IMR-90 (cell line): ENCODE results near the gene AQP5. TPM values are rescaled to one million over a fixed set of nuclear protein-coding genes. Genes with fewer than 3 reads are reported as not detected.

ENCODE experiments used
- ATAC-seq: fragments of 200-7000 bp; cut with Tn5 transposase; 2 replicates; pipeline ENCODE4 v1.9.1; 2020; ENCODE audit warnings: low read depth, mild to moderate bottlenecking, moderate library complexity
- BruUV-seq: library from RNA; stranded (reverse); fragments of 400-500 nt; replicated peaks from 2 replicates; lab custom pipeline; 2021; lab: Mats Ljungman, UMichigan
- CTCF ChIA-PET: fragments of 300-600 bp; formaldehyde crosslinking; extraction: SDS; loops from one replicate; lab custom pipeline; 2021; ENCODE audit warnings: antibody characterized with exemption; lab: Yijun Ruan, JAX
- POLR2A ChIA-PET: fragments of 300-600 bp; sonication (Branson Sonifier 250); formaldehyde crosslinking; loops from one replicate; lab custom pipeline; 2022; ENCODE audit warnings: antibody characterized with exemption; ENCODE audit not compliant: unreplicated experiment; lab: Charles Lee
- DNase-seq: peaks from one replicate; pipeline ENCODE4 v3.0.0; 2013
- H2AFZ ChIP-seq: replicated peaks from 2 replicates; pipeline ENCODE3; 2013; ENCODE audit warnings: low read length, mild to moderate bottlenecking; ENCODE audit not compliant: poor library complexity
- H2AK5ac ChIP-seq: 2 replicates; pipeline ENCODE4 v1.6.1; 2013; ENCODE audit warnings: low read depth, low read length, inconsistent platforms
- H2AK9ac ChIP-seq: replicated peaks from 2 replicates; pipeline ENCODE3; 2013; ENCODE audit warnings: mild to moderate bottlenecking, low read depth, low read length, moderate library complexity; ENCODE audit not compliant: poor library complexity
- H2BK120ac ChIP-seq: 2 replicates; pipeline ENCODE4 v1.6.1; 2013; ENCODE audit warnings: low read depth, low read length, inconsistent platforms
- H2BK15ac ChIP-seq: 3 replicates; pipeline ENCODE4 v1.6.1; 2013; ENCODE audit warnings: low read depth, low read length, inconsistent platforms
- H2BK20ac ChIP-seq: 2 replicates; pipeline ENCODE4 v1.6.1; 2013; ENCODE audit warnings: low read depth, mild to moderate bottlenecking, inconsistent platforms, low read length, moderate library complexity
- H2BK5ac ChIP-seq: 2 replicates; pipeline ENCODE4 v1.6.1; 2013; ENCODE audit warnings: mild to moderate bottlenecking, low read depth, low read length, inconsistent platforms; ENCODE audit not compliant: poor library complexity, severe bottlenecking
- H3K14ac ChIP-seq: replicated peaks from 2 replicates; pipeline ENCODE4 v1.6.1; 2013; ENCODE audit warnings: low read depth, low read length, inconsistent platforms
- H3K18ac ChIP-seq: 2 replicates; pipeline ENCODE4 v1.6.1; 2013; ENCODE audit warnings: low read depth, low read length, control low read depth
- H3K23ac ChIP-seq: 2 replicates; pipeline ENCODE4 v1.6.1; 2013; ENCODE audit warnings: low read depth, low read length, inconsistent platforms
- H3K27ac ChIP-seq: 2 replicates; pipeline ENCODE4 v1.5.1; 2013; ENCODE audit warnings: mild to moderate bottlenecking, control low read depth, low read length; ENCODE audit not compliant: insufficient read depth
- H3K27me3 ChIP-seq: 2 replicates; pipeline ENCODE4 v1.6.1; 2013; ENCODE audit warnings: low read length; ENCODE audit not compliant: control insufficient read depth, insufficient read depth
- H3K36me3 ChIP-seq: 2 replicates; pipeline ENCODE4 v1.6.1; 2013; ENCODE audit warnings: low read length, mixed read lengths; ENCODE audit not compliant: control insufficient read depth, insufficient read depth
- H3K4ac ChIP-seq: 2 replicates; pipeline ENCODE4 v1.6.1; 2013; ENCODE audit warnings: low read depth, low read length, inconsistent platforms
- H3K4me1 ChIP-seq: 2 replicates; pipeline ENCODE4 v1.6.1; 2013; ENCODE audit warnings: low read length, mixed read lengths; ENCODE audit not compliant: control insufficient read depth, insufficient read depth
- H3K4me2 ChIP-seq: 2 replicates; pipeline ENCODE4 v1.6.1; 2013; ENCODE audit warnings: low read depth, mild to moderate bottlenecking, control low read depth, low read length, moderate library complexity
- H3K4me3 ChIP-seq: 2 replicates; pipeline ENCODE4 v1.5.1; 2013; ENCODE audit warnings: low read depth, mild to moderate bottlenecking, control low read depth, low read length, moderate library complexity; ENCODE audit not compliant: insufficient read depth
- H3K56ac ChIP-seq: 2 replicates; pipeline ENCODE4 v1.6.1; 2013; ENCODE audit warnings: low read length, inconsistent platforms; ENCODE audit not compliant: insufficient read depth; ENCODE audit errors: extremely low read depth
- H3K79me1 ChIP-seq, 2 experiments: 2 replicates each; pipeline ENCODE4 v1.6.1; 2013; ENCODE audit warnings: low read length in 2 of 2, inconsistent platforms in 1 of 2, low read depth in 1 of 2
- H3K9ac ChIP-seq: 2 replicates; pipeline ENCODE4 v1.6.1; 2013; ENCODE audit warnings: low read depth, low read length, control low read depth
- H3K9me1 ChIP-seq: 2 replicates; pipeline ENCODE4 v1.6.1; 2013; ENCODE audit warnings: low read length, inconsistent platforms; ENCODE audit not compliant: insufficient read depth
- H3K9me3 ChIP-seq: 2 replicates; pipeline ENCODE4 v1.6.1; 2013; ENCODE audit warnings: low read length; ENCODE audit not compliant: control insufficient read depth, insufficient read depth
- H4K20me1 ChIP-seq: 2 replicates; pipeline ENCODE4 v1.6.1; 2013; ENCODE audit warnings: low read length, inconsistent platforms; ENCODE audit not compliant: insufficient read depth
- H4K5ac ChIP-seq: 2 replicates; pipeline ENCODE4 v1.6.1; 2013; ENCODE audit warnings: mild to moderate bottlenecking, low read depth, low read length, control low read depth
- H4K8ac ChIP-seq, 2 experiments: 2 replicates each; pipeline ENCODE4 v1.6.1; 2013; ENCODE audit warnings: low read depth in 2 of 2, low read length in 2 of 2, control low read depth in 1 of 2, inconsistent platforms in 1 of 2
- H4K91ac ChIP-seq: 2 replicates; pipeline ENCODE4 v1.6.1; 2013; ENCODE audit warnings: low read depth, low read length, inconsistent platforms; ENCODE audit not compliant: insufficient read depth
- BHLHE40 ChIP-seq: fragments of 150-350 bp; IDR thresholded peaks from 2 replicates; pipeline ENCODE4 v1.6.1; 2016; ENCODE audit warnings: mild to moderate bottlenecking, low read depth, low read length
- FOS ChIP-seq: fragments of 150-350 bp; IDR thresholded peaks from 2 replicates; pipeline ENCODE4 v1.6.1; 2016; ENCODE audit warnings: low read depth, low read length
- MAFK ChIP-seq: IDR thresholded peaks from 2 replicates; pipeline ENCODE4 v1.6.1; 2012; ENCODE audit warnings: low read depth, low read length, improper control_type of control experiment
- MAZ ChIP-seq: IDR thresholded peaks from 2 replicates; pipeline ENCODE4 v1.6.1; 2012; ENCODE audit warnings: low read depth, mild to moderate bottlenecking, low read length, improper control_type of control experiment, moderate library complexity, borderline replicate concordance
- MXI1 ChIP-seq: IDR thresholded peaks from 2 replicates; pipeline ENCODE4 v1.6.1; 2012; ENCODE audit warnings: low read depth, mild to moderate bottlenecking, low read length, moderate library complexity, borderline replicate concordance
- POLR2A ChIP-seq: IDR thresholded peaks from 2 replicates; pipeline ENCODE4 v1.6.1; 2012; ENCODE audit warnings: mild to moderate bottlenecking, low read depth, low read length
- RAD21 ChIP-seq: IDR thresholded peaks from 2 replicates; pipeline ENCODE4 v1.6.1; 2012; ENCODE audit warnings: low read length, improper control_type of control experiment
- WGBS, 2 experiments: methylation state at CpG; one replicate each; pipeline versions ENCODE4 v1.1.5 to v1.1.7; 2013; ENCODE audit warnings: missing lambda C conversion rate in 2 of 2; ENCODE audit not compliant: insufficient read length in 1 of 2; ENCODE audit errors: extremely low coverage in 2 of 2; 5-methylcytosine and 5-hydroxymethylcytosine counted together
- dilution Hi-C: fragments of 300-500 bp; cut with HindIII; formaldehyde crosslinking; loops from one replicate; pipeline ENCODE4 v1.14.3; 2018; ENCODE audit warnings: low sequenced_read_pairs; ENCODE audit not compliant: unreplicated experiment
- in situ Hi-C: fragments of 300-500 bp; cut with MboI; formaldehyde crosslinking; loops from 3 replicates; pipeline ENCODE4 v1.14.3; 2019; ENCODE audit warnings: low sequenced_read_pairs, inconsistent platforms, mixed read lengths
- intact Hi-C: fragments of 100-400 bp; cut with micrococcal nuclease; formaldehyde crosslinking; loops from 2 replicates; pipeline ENCODE4 v1.10.0; 2022
- polyA plus RNA-seq, 3 experiments: library from polyadenylated mRNA; depleted of rRNA; stranded (reverse); fragments of >200 nt; gene quantifications; 2 replicates each; pipeline ENCODE4 v1.2.3, GENCODE V29; 2012; ENCODE audit warnings: low replicate concordance in 1 of 3
- total RNA-seq: library from RNA; depleted of rRNA; stranded (reverse); fragments of >200 nt; gene quantifications from 2 replicates; pipeline ENCODE4 v1.2.3, GENCODE V29; 2012
- TF ChIP-seq, protein P1 (sequence below): fragments of 150-350 bp; IDR thresholded peaks from 2 replicates; pipeline ENCODE4 v1.6.1; 2016; ENCODE audit warnings: low read depth, mild to moderate bottlenecking, low read length, moderate library complexity, borderline replicate concordance
- TF ChIP-seq, protein P2 (sequence below): fragments of 150-350 bp; IDR thresholded peaks from 2 replicates; pipeline ENCODE4 v1.6.1; 2017; ENCODE audit warnings: mild to moderate bottlenecking, antibody characterized with exemption, low read length, low read depth

The AQP5 gene
- total and polyA plus RNA-seq, 2 of the 4 experiments (the other 2 are of a cell fraction): not detected

DNA sequence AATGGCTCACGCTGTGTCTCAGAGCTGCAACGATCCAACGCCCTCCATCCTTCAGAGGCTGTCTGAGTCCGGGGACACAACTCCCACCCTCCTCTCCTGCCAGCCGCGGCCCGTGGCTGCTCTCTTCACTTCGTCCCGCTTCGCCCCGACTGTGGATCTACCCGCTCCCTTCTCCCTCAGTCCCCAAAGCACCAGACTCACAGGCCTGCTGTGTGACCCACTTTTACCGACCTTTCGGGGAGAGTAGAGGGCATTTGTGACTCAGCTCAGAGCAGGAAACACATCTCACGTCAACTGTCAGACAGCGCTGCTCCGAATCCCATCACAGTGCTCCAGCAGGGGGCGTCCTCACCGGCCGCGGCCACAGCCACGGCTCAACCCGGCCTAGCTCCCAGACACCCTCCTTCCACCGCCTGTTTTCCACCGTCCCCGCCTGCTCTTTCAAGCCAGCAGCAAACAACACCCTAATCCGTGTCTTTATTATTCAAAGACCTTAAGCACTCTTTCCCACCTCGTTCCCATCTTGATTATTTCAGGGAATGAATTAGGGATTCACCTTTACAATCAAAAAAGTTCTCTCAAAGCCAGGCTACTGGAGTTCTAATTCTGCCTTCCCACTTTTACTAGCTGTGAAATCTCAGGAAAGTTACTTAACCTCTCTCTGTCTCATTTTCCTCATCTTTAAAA, 16.1 kb upstream of the AQP5 start (continued):
- no peak for TF ChIP-seq MAFK
- TF ChIP-seq FOS: peak; percentile 49; the same call in 1 of the 2 replicates

DNA sequence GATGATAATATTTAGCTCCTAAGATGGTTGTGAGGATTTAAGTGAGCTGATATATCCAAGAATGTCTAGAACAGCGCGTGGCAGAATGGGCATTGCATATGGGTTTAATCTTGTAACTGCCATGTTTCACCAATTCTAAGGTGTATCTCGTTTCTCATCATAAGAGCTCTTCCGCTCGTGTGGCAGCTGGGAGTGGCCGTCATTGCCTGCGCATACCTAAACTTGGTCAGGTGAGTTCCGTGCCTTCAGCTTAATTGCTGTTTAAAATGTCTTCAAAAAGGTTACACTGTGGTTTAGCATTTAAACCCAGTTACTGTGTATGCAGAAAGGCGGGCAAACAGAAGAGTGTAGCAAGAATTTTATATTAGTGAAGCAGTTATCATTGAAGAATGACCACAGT, 15.6 kb upstream of the AQP5 start:
- Histone ChIP-seq H2AFZ (no peak overlapping the region), H3K18ac (no peak overlapping the region), H2AK5ac (no peak overlapping the region), H3K27ac (no peak overlapping the region), H2AK9ac (no peak overlapping the region), H3K4me3 (no peak overlapping the region), H2BK15ac (no peak overlapping the region), H4K8ac (no peak overlapping the region), H3K27me3 (peaks cover 14% of the 10 kb centered on the region), H2BK120ac (no peak overlapping the region), H3K14ac (no peak overlapping the region), H4K5ac (no peak overlapping the region), H2BK20ac (no peak overlapping the region), H4K91ac (no peak overlapping the region), H2BK5ac (no peak overlapping the region), H3K23ac (no peak overlapping the region), H3K9me3 (no peaks in the 10 kb centered on the region), H3K4me2 (no peak overlapping the region), H3K4me1 (no peaks in the 10 kb centered on the region; the same call in 1 of the 2 replicates), H3K9ac (no peak overlapping the region), H3K36me3 (no peaks in the 10 kb centered on the region), H3K79me1 (no peaks in the 10 kb centered on the region), H3K9me1 (0 out of 2 replicates have a peak, but pooled peaks cover 3% of the 10 kb centered on the region), H3K56ac (no peak overlapping the region), H4K20me1 (no peaks in the 10 kb centered on the region), H3K4ac (no peak overlapping the region)
- intact Hi-C loops: no loop called here
- ChIA-PET POLR2A (no interaction called here), CTCF (interaction anchor here (0.6 to 1.8 kb wide), 12 partner anchors 9 to 276 kb away, joined by 3 to 15 read pairs (median 6); no protein-coding TSS in a partner anchor)
- DNase-seq (no peak), ATAC-seq (no peak)
- dilution Hi-C loops: no loop called here
- in situ Hi-C loops: no loop called here
- TF ChIP-seq, protein P1, sequence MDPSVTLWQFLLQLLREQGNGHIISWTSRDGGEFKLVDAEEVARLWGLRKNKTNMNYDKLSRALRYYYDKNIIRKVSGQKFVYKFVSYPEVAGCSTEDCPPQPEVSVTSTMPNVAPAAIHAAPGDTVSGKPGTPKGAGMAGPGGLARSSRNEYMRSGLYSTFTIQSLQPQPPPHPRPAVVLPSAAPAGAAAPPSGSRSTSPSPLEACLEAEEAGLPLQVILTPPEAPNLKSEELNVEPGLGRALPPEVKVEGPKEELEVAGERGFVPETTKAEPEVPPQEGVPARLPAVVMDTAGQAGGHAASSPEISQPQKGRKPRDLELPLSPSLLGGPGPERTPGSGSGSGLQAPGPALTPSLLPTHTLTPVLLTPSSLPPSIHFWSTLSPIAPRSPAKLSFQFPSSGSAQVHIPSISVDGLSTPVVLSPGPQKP: no peak
- TF ChIP-seq RAD21 (no peak), POLR2A (no peak), BHLHE40 (no peak), MAZ (no peak), MXI1 (no peak)
- TF ChIP-seq, protein P2, sequence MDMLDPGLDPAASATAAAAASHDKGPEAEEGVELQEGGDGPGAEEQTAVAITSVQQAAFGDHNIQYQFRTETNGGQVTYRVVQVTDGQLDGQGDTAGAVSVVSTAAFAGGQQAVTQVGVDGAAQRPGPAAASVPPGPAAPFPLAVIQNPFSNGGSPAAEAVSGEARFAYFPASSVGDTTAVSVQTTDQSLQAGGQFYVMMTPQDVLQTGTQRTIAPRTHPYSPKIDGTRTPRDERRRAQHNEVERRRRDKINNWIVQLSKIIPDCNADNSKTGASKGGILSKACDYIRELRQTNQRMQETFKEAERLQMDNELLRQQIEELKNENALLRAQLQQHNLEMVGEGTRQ: no peak
- BruUV-seq: no TSS peak
- 77% methylated on average over 8 of the region's 9 CpGs; no CpG with 5 or more reads in 1 of the 2 experiments for WGBS, 2 experiments
